ENCODE data around the gene SLC9A4.

SLC9A4 gene

DNA sequence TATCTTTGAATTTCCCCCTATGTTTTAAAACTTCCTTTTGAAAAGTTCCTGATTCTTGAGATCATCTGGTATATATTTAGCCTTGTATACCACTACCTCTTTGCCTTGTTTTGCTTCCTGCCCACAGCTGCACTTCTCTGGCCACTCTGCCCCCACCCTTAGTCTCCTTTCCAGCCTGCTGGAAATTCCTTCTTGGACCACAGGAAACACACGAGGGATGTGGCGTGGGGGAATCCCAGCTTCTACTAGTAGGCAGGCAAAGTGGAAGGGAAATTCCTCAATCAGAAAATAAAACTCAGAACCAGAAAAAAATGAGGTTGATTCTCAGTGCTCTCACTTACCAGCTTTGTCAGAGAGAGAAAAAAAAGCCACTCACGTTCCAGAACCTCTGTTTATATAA is 36.7 kb upstream of the SLC9A4 start:
- no peaks in the 10 kb centered on the region for H3K36me3 ChIP-seq (ENCODE audit: control insufficient read depth, insufficient read depth, low read length)
- WGBS, 2 experiments: 45% methylated on average over 2 of the region's 3 CpGs; no CpG with 5 or more reads in 1 of the 2 experiments
- no peak overlapping the region for H3K4me3 ChIP-seq (ENCODE audit: insufficient read depth, low read depth, low read length)
- no peaks in the 10 kb centered on the region for H3K4me1 ChIP-seq (ENCODE audit: control insufficient read depth, insufficient read depth, low read length)
- no peaks in the 10 kb centered on the region for H3K27me3 ChIP-seq (ENCODE audit: control insufficient read depth, insufficient read depth, low read length, poor library complexity, severe bottlenecking)
- H3K27ac ChIP-seq (ENCODE audit: insufficient read depth, low read depth, low read length, poor library complexity, severe bottlenecking): no peak overlapping the region
- no peaks in the 10 kb centered on the region for H3K9me3 ChIP-seq (ENCODE audit: control insufficient read depth, low read length)

- H3K9me3 ChIP-seq (ENCODE audit: control insufficient read depth, low read length): no peaks in the 10 kb centered on the region
- no peaks in the 10 kb centered on the region for H3K4me1 ChIP-seq (ENCODE audit: control insufficient read depth, insufficient read depth, low read length)
- no peak overlapping the region for H3K4me3 ChIP-seq (ENCODE audit: insufficient read depth, low read depth, low read length)
- no peaks in the 10 kb centered on the region for H3K27me3 ChIP-seq (ENCODE audit: control insufficient read depth, insufficient read depth, low read length, poor library complexity, severe bottlenecking)
- H3K36me3 ChIP-seq (ENCODE audit: control insufficient read depth, insufficient read depth, low read length): no peaks in the 10 kb centered on the region
- no peak overlapping the region for H3K27ac ChIP-seq (ENCODE audit: insufficient read depth, low read depth, low read length, poor library complexity, severe bottlenecking)
- WGBS, 2 experiments: 95 to 98% methylated on average over 4 of the region's 4 CpGs
Observed at GRCh38 chr2:102437122-102437521, 35.9 kb upstream of the SLC9A4 start.

- Histone ChIP-seq H3K27ac (ENCODE audit: insufficient read depth, low read depth, low read length, poor library complexity, severe bottlenecking) (no peak overlapping the region), H3K4me3 (ENCODE audit: insufficient read depth, low read depth, low read length) (no peak overlapping the region), H3K27me3 (ENCODE audit: control insufficient read depth, insufficient read depth, low read length, poor library complexity, severe bottlenecking) (no peaks in the 10 kb centered on the region), H3K36me3 (ENCODE audit: control insufficient read depth, insufficient read depth, low read length) (no peaks in the 10 kb centered on the region), H3K4me1 (ENCODE audit: control insufficient read depth, insufficient read depth, low read length) (no peaks in the 10 kb centered on the region), H3K9me3 (ENCODE audit: control insufficient read depth, low read length) (no peaks in the 10 kb centered on the region)
- WGBS, 2 experiments: 92 to 93% methylated on average over 2 of the region's 3 CpGs
Observed at GRCh38 chr2:102438111-102438510, 34.9 kb upstream of the SLC9A4 start.

- no peaks in the 10 kb centered on the region for H3K9me3 ChIP-seq (ENCODE audit: control insufficient read depth, low read length)
- H3K27me3 ChIP-seq (ENCODE audit: control insufficient read depth, insufficient read depth, low read length, poor library complexity, severe bottlenecking): no peaks in the 10 kb centered on the region
- H3K4me3 ChIP-seq (ENCODE audit: insufficient read depth, low read depth, low read length): no peak overlapping the region
- H3K27ac ChIP-seq (ENCODE audit: insufficient read depth, low read depth, low read length, poor library complexity, severe bottlenecking): no peak overlapping the region
- WGBS, 2 experiments: 90 to 95% methylated on average over 2 of the region's 2 CpGs
- no peaks in the 10 kb centered on the region for H3K4me1 ChIP-seq (ENCODE audit: control insufficient read depth, insufficient read depth, low read length)
- H3K36me3 ChIP-seq (ENCODE audit: control insufficient read depth, insufficient read depth, low read length): no peaks in the 10 kb centered on the region
Observed at GRCh38 chr2:102438578-102438977, 34.4 kb upstream of the SLC9A4 start.

- WGBS, 2 experiments: 66 to 73% methylated on average over 5 to 6 of the region's 6 CpGs
- no peaks in the 10 kb centered on the region for H3K4me1 ChIP-seq (ENCODE audit: control insufficient read depth, insufficient read depth, low read length)
- no peaks in the 10 kb centered on the region for H3K9me3 ChIP-seq (ENCODE audit: control insufficient read depth, low read length)
- no peak overlapping the region for H3K27ac ChIP-seq (ENCODE audit: insufficient read depth, low read depth, low read length, poor library complexity, severe bottlenecking)
- H3K36me3 ChIP-seq (ENCODE audit: control insufficient read depth, insufficient read depth, low read length): no peaks in the 10 kb centered on the region
- H3K27me3 ChIP-seq (ENCODE audit: control insufficient read depth, insufficient read depth, low read length, poor library complexity, severe bottlenecking): no peaks in the 10 kb centered on the region
- no peak overlapping the region for H3K4me3 ChIP-seq (ENCODE audit: insufficient read depth, low read depth, low read length)
Observed at GRCh38 chr2:102439065-102439695, 33.8 kb upstream of the SLC9A4 start.

DNA sequence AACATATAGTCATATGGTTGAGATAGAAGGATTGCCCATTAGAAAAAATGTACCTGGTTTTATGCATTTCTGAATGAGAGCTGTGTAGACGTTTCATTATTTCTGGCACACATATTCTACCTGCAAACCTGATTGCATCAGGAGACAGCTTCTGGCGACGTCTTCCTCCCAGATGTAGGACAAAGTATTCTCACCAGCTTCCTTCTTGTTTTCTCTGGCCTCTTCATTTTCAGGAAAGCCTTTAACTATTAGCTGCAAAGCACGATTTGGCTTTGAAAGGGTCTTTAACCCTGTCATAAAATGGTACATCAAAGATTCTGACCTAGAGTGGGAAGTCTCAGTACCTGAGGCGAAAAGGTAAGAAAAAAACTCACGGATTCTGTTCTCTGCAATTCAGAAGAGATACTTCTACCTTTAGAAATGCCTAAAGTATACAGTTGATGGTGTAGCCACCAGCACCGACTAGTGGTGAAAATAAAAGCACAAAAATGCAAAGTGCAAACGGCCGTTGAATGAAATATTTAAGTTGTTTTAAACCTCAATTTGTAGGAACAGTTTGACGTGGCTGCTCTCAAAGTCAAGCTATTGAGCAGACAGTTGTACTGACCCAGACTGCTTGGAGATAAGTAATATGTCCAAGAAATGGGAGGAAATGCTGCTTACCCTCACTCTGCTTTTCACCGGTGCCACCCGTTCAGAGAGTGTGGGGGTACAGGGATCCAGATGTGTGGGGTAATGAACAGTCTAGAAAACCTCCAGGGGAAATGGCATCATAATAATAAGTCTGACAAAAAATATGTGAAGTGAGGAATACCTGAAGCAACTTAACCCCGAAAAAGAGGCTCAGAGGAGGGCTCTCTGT is 29.8 kb upstream of the SLC9A4 start:
- 63 to 64% methylated on average over 13 of the region's 13 CpGs for WGBS, 2 experiments
- no peaks in the 10 kb centered on the region for H3K27me3 ChIP-seq (ENCODE audit: control insufficient read depth, insufficient read depth, low read length, poor library complexity, severe bottlenecking)
- H3K9me3 ChIP-seq (ENCODE audit: control insufficient read depth, low read length): no peaks in the 10 kb centered on the region
- H3K36me3 ChIP-seq (ENCODE audit: control insufficient read depth, insufficient read depth, low read length): no peaks in the 10 kb centered on the region
- H3K4me1 ChIP-seq (ENCODE audit: control insufficient read depth, insufficient read depth, low read length): no peaks in the 10 kb centered on the region
- no peak overlapping the region for H3K4me3 ChIP-seq (ENCODE audit: insufficient read depth, low read depth, low read length)
- H3K27ac ChIP-seq (ENCODE audit: insufficient read depth, low read depth, low read length, poor library complexity, severe bottlenecking): no peak overlapping the region

GRCh38 chr2:102444233-102444632 is 28.8 kb upstream of the SLC9A4 start:
- H3K9me3 ChIP-seq (ENCODE audit: control insufficient read depth, low read length): no peaks in the 10 kb centered on the region
- H3K27ac ChIP-seq (ENCODE audit: insufficient read depth, low read depth, low read length, poor library complexity, severe bottlenecking): no peak overlapping the region
- H3K36me3 ChIP-seq (ENCODE audit: control insufficient read depth, insufficient read depth, low read length): no peaks in the 10 kb centered on the region
- 78 to 90% methylated on average over 2 to 3 of the region's 3 CpGs for WGBS, 2 experiments
- H3K4me1 ChIP-seq (ENCODE audit: control insufficient read depth, insufficient read depth, low read length): no peaks in the 10 kb centered on the region
- no peaks in the 10 kb centered on the region for H3K27me3 ChIP-seq (ENCODE audit: control insufficient read depth, insufficient read depth, low read length, poor library complexity, severe bottlenecking)
- H3K4me3 ChIP-seq (ENCODE audit: insufficient read depth, low read depth, low read length): no peak overlapping the region

GRCh38 chr2:102446936-102447335 is 26.1 kb upstream of the SLC9A4 start:
- Histone ChIP-seq H3K27ac (ENCODE audit: insufficient read depth, low read depth, low read length, poor library complexity, severe bottlenecking) (no peak overlapping the region), H3K4me3 (ENCODE audit: insufficient read depth, low read depth, low read length) (no peak overlapping the region), H3K36me3 (ENCODE audit: control insufficient read depth, insufficient read depth, low read length) (no peaks in the 10 kb centered on the region), H3K4me1 (ENCODE audit: control insufficient read depth, insufficient read depth, low read length) (no peaks in the 10 kb centered on the region), H3K27me3 (ENCODE audit: control insufficient read depth, insufficient read depth, low read length, poor library complexity, severe bottlenecking) (no peaks in the 10 kb centered on the region), H3K9me3 (ENCODE audit: control insufficient read depth, low read length) (no peaks in the 10 kb centered on the region)
- 95% methylated on average over 9 of the region's 9 CpGs for WGBS, 2 experiments

GRCh38 chr2:102449370-102449974 is 23.6 kb upstream of the SLC9A4 start:
- Histone ChIP-seq H3K4me1 (ENCODE audit: control insufficient read depth, insufficient read depth, low read length) (no peaks in the 10 kb centered on the region), H3K4me3 (ENCODE audit: insufficient read depth, low read depth, low read length) (no peak overlapping the region), H3K9me3 (ENCODE audit: control insufficient read depth, low read length) (no peaks in the 10 kb centered on the region), H3K27me3 (ENCODE audit: control insufficient read depth, insufficient read depth, low read length, poor library complexity, severe bottlenecking) (no peaks in the 10 kb centered on the region), H3K36me3 (ENCODE audit: control insufficient read depth, insufficient read depth, low read length) (no peaks in the 10 kb centered on the region), H3K27ac (ENCODE audit: insufficient read depth, low read depth, low read length, poor library complexity, severe bottlenecking) (no peak overlapping the region)
- 0% methylated on average over 1 of the region's 1 CpG for WGBS, 2 experiments

GRCh38 chr2:102451968-102452367 is 21.1 kb upstream of the SLC9A4 start:
- Histone ChIP-seq H3K9me3 (ENCODE audit: control insufficient read depth, low read length) (no peaks in the 10 kb centered on the region), H3K27ac (ENCODE audit: insufficient read depth, low read depth, low read length, poor library complexity, severe bottlenecking) (no peak overlapping the region), H3K4me1 (ENCODE audit: control insufficient read depth, insufficient read depth, low read length) (no peaks in the 10 kb centered on the region), H3K27me3 (ENCODE audit: control insufficient read depth, insufficient read depth, low read length, poor library complexity, severe bottlenecking) (no peaks in the 10 kb centered on the region), H3K36me3 (ENCODE audit: control insufficient read depth, insufficient read depth, low read length) (no peaks in the 10 kb centered on the region), H3K4me3 (ENCODE audit: insufficient read depth, low read depth, low read length) (no peak overlapping the region)
- WGBS, 2 experiments: 62% methylated on average over 2 of the region's 2 CpGs
